ENCODE results near the gene CAMTA1. TPM values are rescaled to one million over a fixed set of nuclear protein-coding genes. Genes with fewer than 3 reads are reported as not detected.
A peak's percentile ranks its signal among the peaks of the same experiment; 100 is the strongest.

Gene CAMTA1
- total RNA-seq, 2 experiments from 2014 or later, result 43.9 to 73.3 TPM

GRCh38 chr1:7769673-7770412, 984.6 kb downstream of the CAMTA1 start:
- H3K79me2 ChIP-seq (ENCODE audit: insufficient read depth, low read depth, low read length), result peaks cover 13% of the 10 kb centered on the region; the same call in 1 of the 2 replicates
- H2AFZ ChIP-seq (ENCODE audit: low read length), result peak overlapping the region; percentile 100; the same call in 1 of the 2 replicates
- H3K27ac ChIP-seq (ENCODE audit: low read depth, low read length, poor library complexity, severe bottlenecking), result no peak overlapping the region
- intact Hi-C loops (cut with micrococcal nuclease; ENCODE audit: unreplicated experiment), result loop anchor here (5.0 kb wide), 1 partner anchor 192 kb away; the partner anchor contains the start of gene PARK7
- ChIA-PET CTCF (ENCODE audit: unreplicated experiment) (no interaction called here), POLR2A (no interaction called here)
- no peak overlapping the region for H3K4me2 ChIP-seq (ENCODE audit: low read length)
- H3K9me2 ChIP-seq (ENCODE audit: insufficient read depth, low read length), result no peaks in the 10 kb centered on the region
- no peaks in the 10 kb centered on the region for H4K20me1 ChIP-seq (ENCODE audit: insufficient read depth, low read length)
- no peak for DNase-seq (ENCODE audit: low spot score)
- TF ChIP-seq CTCF (conservative IDR thresholded peaks at IDR 0.05; ENCODE audit: low read length) (no peak), EZH2phosphoT487 (IDR thresholded peaks at IDR 0.05; ENCODE audit: borderline replicate concordance, low read depth, low read length) (no peak)
- peaks cover 7% of the 10 kb centered on the region for H3K4me1 ChIP-seq (ENCODE audit: insufficient read depth, low read length, poor library complexity, severe bottlenecking)
- BruUV-seq (replicated peaks), result no TSS peak
- H3K9me3 ChIP-seq (ENCODE audit: low read length), result no peaks in the 10 kb centered on the region
- peaks cover 20% of the 10 kb centered on the region for H3K36me3 ChIP-seq (ENCODE audit: insufficient read depth, low read length)
- H3K4me3 ChIP-seq (ENCODE audit: low read depth, low read length, poor library complexity, severe bottlenecking), result no peak overlapping the region

GRCh38 chr1:7770669-7770996, 985.4 kb downstream of the CAMTA1 start:
- peaks cover 21% of the 10 kb centered on the region for H3K36me3 ChIP-seq (ENCODE audit: insufficient read depth, low read length)
- ChIA-PET CTCF (ENCODE audit: unreplicated experiment) (no interaction called here), POLR2A (interaction anchor here (1.7 kb wide), 1 partner anchor 10 kb away, joined by 4 read pairs; no protein-coding TSS in a partner anchor)
- intact Hi-C loops (cut with micrococcal nuclease; ENCODE audit: unreplicated experiment), result loop anchor here (5.0 kb wide), 1 partner anchor 192 kb away; the partner anchor contains the start of gene PARK7
- TF ChIP-seq EZH2phosphoT487 (IDR thresholded peaks at IDR 0.05; ENCODE audit: borderline replicate concordance, low read depth, low read length) (no peak), CTCF (conservative IDR thresholded peaks at IDR 0.05; ENCODE audit: low read length) (no peak)
- H2AFZ ChIP-seq (ENCODE audit: low read length), result peak overlapping the region; percentile 100
- H3K79me2 ChIP-seq (ENCODE audit: insufficient read depth, low read depth, low read length), result peaks cover 13% of the 10 kb centered on the region; the same call in 1 of the 2 replicates
- no TSS peak for BruUV-seq (replicated peaks)
- peaks cover 7% of the 10 kb centered on the region for H3K4me1 ChIP-seq (ENCODE audit: insufficient read depth, low read length, poor library complexity, severe bottlenecking)
- no peaks in the 10 kb centered on the region for H4K20me1 ChIP-seq (ENCODE audit: insufficient read depth, low read length)
- peak overlapping the region; percentile 92 for H3K4me2 ChIP-seq (ENCODE audit: low read length)
- peak overlapping the region; percentile 98 for H3K4me3 ChIP-seq (ENCODE audit: low read depth, low read length, poor library complexity, severe bottlenecking)
- DNase-seq (ENCODE audit: low spot score), result no peak
- no peaks in the 10 kb centered on the region for H3K9me2 ChIP-seq (ENCODE audit: insufficient read depth, low read length)
- no peak overlapping the region for H3K27ac ChIP-seq (ENCODE audit: low read depth, low read length, poor library complexity, severe bottlenecking)
- no peaks in the 10 kb centered on the region for H3K9me3 ChIP-seq (ENCODE audit: low read length)
